Activated naive CD8-positive, alpha-beta T cell treated with anti-CD3 and anti-CD28 coated beads for 36 hours (primary cell): Measurements from ENCODE around the gene ST8SIA1. TPM values are rescaled to one million over a fixed set of nuclear protein-coding genes. Genes with fewer than 3 reads are reported as not detected.
"Not testable (repeated sequence)": the region's sequence is repeated elsewhere in the genome, so short reads cannot be mapped to it uniquely, and the experiment has no call there.

Experiments used
- DNase-seq: peaks from one replicate; pipeline ENCODE4 v3.0.0; 2021
- H3K27ac Mint-ChIP-seq: one replicate; pipeline ENCODE4 v1.8.0; 2022; ENCODE audit warnings: mild to moderate bottlenecking, moderate library complexity, mixed read lengths
- H3K27me3 Mint-ChIP-seq: one replicate; pipeline ENCODE4 v1.8.0; 2022; ENCODE audit warnings: mild to moderate bottlenecking, mixed read lengths
- H3K36me3 Mint-ChIP-seq: one replicate; pipeline ENCODE4 v1.8.0; 2021; ENCODE audit warnings: mild to moderate bottlenecking, mixed read lengths
- H3K4me1 Mint-ChIP-seq: one replicate; pipeline ENCODE4 v1.8.0; 2021; ENCODE audit warnings: mixed read lengths
- H3K4me3 Mint-ChIP-seq: one replicate; pipeline ENCODE4 v1.8.0; 2022; ENCODE audit warnings: mild to moderate bottlenecking, moderate library complexity, mixed read lengths
- H3K9me3 Mint-ChIP-seq: one replicate; pipeline ENCODE4 v1.8.0; 2022; ENCODE audit warnings: mixed read lengths
- total RNA-seq, 2 experiments: library from RNA; stranded (reverse); gene quantifications; one replicate each; pipeline ENCODE4 v1.2.3, GENCODE V29; 2021

ST8SIA1 gene, protein sequence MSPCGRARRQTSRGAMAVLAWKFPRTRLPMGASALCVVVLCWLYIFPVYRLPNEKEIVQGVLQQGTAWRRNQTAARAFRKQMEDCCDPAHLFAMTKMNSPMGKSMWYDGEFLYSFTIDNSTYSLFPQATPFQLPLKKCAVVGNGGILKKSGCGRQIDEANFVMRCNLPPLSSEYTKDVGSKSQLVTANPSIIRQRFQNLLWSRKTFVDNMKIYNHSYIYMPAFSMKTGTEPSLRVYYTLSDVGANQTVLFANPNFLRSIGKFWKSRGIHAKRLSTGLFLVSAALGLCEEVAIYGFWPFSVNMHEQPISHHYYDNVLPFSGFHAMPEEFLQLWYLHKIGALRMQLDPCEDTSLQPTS
- total RNA-seq, result under 1 TPM; 0.28 to 0.49 TPM

DNA sequence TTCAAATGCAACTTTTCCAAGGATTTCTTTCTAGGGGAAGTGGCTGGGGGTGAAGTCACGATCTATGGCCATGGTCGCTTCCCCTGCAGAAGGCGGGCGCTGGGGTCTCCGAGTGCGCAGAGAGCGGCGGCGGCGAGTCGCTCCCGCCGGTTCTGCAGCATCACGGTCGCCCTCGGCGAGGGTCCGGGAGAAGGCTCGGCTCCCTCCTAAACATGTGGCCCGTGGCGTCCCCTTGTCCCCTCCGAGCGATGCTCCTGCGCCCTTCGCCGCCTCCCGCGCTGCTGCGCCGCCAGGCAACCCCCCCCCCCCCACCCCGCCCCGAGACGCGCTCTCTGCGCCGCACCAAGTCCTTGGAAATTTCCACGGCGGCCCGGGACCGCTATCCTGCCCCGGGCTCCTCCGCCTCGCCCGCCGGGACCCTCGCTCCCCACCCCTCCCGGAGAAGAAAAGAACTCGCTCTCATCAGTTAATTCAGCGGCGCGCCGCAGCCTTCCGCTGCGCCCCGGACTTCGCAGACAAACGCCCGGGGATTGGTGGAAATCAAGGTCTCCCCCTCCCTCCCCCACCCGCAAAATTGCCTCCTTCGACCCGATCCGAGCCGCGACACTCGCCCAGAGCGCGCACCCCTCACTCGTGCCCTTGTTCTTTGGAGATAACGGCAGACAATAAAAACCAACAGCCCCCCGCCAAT is at the start of gene ST8SIA1:
Gene ST8SIA1 (minus strand): TSS at position 298 of the 691 bp plus-strand sequence. CDS start 475 bp downstream, outside the sequence.
- Mint-ChIP-seq H3K36me3 (no peaks in the 10 kb centered on the region), H3K27me3 (peaks cover 53% of the 10 kb centered on the region), H3K9me3 (no peaks in the 10 kb centered on the region), H3K27ac (no peak within 1 kb of the TSS), H3K4me3 (peak within 1 kb of the TSS; percentile 86), H3K4me1 (peaks cover 18% of the 10 kb centered on the region)
- peak; percentile 37 for DNase-seq

DNA sequence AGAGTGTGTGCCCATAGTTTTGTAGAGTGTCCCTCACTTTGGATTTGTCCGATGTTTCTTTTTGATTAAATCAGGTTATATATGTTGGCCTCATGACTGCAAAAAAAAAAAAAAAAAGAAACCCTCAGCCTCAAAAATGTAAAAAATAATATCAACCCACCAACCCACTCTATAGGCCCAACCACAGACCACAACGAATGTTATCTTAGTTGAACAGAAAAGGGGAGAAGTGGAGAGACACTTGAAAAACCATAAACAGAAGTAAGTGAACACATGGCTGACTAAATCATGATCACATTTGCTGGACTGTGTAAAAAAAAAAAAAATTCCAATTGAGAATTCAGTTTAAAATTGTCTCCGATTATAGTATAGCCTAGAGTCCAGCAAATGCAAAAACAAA is 45.5 kb upstream of the ST8SIA1 start:
- DNase-seq, result no peak
- no peak overlapping the region for H3K27ac Mint-ChIP-seq
- peaks cover 7% of the 10 kb centered on the region for H3K9me3 Mint-ChIP-seq
- peaks cover 2% of the 10 kb centered on the region for H3K4me1 Mint-ChIP-seq
- H3K36me3 Mint-ChIP-seq, result peaks cover 8% of the 10 kb centered on the region
- H3K27me3 Mint-ChIP-seq, result peaks cover 7% of the 10 kb centered on the region
- no peak overlapping the region for H3K4me3 Mint-ChIP-seq

DNA sequence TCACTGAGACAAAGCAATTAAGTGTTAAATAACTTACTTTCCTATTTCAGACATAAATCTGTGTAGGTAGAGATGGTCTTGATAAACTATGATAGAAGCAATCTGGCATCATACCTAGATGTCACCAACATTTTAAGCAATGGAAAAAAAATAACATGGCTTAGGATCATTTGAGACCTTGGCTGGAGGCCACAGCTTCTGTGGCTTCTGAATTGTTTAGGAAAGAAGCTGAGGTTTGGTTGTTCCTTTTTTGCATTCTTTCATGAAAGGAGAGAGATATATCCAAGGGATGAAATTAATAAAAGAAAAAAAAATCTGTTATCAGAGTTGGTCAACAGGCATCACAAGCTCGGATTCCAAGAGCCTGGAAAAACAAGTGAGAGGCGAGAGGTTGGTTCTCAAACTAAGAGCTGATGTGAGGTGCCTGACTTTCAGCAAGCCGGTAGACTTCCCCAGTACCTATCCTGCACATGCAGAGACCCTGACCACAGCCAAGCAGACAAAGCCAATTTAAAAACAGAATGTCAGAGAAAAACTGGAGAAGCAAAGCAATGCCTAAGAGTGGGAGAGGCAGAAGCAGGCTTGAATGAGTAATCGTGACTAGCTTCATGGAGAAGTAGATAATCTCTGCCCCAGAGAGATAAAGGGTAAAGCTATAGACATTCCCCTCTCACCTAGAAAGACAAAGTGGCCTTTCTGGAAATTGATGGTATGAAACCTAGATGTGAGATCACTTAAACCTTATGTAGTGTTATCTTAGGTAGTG is 43.4 kb upstream of the ST8SIA1 start:
- Mint-ChIP-seq H3K27me3 (peaks cover 7% of the 10 kb centered on the region), H3K4me1 (peaks cover 11% of the 10 kb centered on the region), H3K9me3 (peaks cover 4% of the 10 kb centered on the region), H3K4me3 (no peak overlapping the region), H3K27ac (no peak overlapping the region), H3K36me3 (peaks cover 8% of the 10 kb centered on the region)
- no peak for DNase-seq

DNA sequence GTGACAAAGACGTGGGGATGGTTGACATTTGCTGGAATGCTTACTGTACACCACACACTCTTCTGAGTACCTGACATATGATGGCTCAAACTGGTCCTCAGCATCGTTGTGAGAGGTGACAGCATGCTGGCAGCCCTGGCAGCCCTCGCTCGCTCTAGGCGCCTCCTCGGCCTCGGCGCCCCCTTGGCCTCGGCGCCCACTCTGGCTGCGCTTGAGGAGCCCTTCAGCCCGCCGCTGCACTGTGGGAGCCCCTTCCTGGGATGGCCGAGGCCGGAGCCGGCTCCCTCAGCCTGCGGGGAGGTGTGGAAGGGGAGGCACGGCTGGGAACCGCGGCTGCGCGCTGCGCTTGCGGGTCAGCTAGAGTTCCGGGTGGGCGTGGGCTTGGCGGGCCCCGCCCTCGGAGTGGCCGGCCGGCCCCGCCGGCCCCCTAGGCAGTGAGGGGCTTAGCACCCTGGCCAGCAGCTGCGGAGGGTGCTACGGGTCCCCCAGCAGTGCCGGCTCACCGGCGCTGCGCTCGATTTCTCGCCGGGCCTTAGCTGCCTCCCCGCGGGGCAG is 42.2 kb upstream of the ST8SIA1 start:
- not testable (repeated sequence) for H3K36me3 Mint-ChIP-seq, H3K27ac Mint-ChIP-seq, H3K27me3 Mint-ChIP-seq, DNase-seq, H3K4me3 Mint-ChIP-seq, H3K9me3 Mint-ChIP-seq
- H3K4me1 Mint-ChIP-seq, result peaks cover 11% of the 10 kb centered on the region

DNA sequence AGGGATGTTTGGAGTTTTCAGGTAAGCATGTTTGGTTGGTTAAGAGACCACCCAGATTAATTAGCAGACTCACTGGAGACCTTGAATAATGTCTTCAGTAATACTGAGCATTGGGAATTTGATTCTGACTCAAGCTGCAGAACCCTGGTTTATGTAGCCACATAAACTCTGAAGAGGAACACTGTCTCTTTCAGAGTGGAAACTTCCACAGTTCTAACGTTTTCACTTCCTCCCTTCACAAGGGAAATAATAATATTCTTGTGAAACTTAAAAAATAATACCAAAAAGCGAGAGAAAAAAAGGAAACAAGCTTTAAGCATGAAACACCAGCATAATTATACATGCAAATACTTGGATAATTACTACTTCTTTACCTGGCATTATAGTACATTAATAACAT is 40.0 kb upstream of the ST8SIA1 start:
- H3K27ac Mint-ChIP-seq, result no peak overlapping the region
- H3K27me3 Mint-ChIP-seq, result no peaks in the 10 kb centered on the region
- H3K36me3 Mint-ChIP-seq, result no peaks in the 10 kb centered on the region
- H3K4me3 Mint-ChIP-seq, result no peak overlapping the region
- no peak for DNase-seq
- H3K4me1 Mint-ChIP-seq, result peaks cover 9% of the 10 kb centered on the region
- H3K9me3 Mint-ChIP-seq, result no peaks in the 10 kb centered on the region

DNA sequence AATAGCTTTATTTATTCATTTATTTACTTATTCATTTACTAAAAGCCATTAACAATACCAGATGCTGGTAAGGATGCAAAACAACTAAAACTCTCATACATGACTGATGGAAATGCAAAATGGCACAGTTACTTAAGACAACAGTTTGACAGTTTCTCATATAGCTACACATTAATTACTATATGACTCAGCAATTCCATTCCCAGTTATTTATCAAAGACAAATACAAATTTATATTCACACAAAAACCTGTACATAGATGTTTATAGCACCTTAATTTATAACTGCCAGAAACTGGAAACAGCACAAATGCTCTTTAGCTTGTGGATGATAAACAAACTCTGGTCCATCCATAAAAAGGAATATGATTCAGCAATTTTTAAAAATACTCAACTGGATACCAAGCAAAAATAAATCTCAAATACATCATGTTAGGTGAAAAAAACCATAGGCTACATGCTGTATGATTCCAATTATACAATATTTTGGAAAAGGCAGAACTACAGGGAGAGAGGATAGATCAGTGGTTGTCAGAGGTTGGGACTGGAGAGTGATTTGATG is 37.9 kb upstream of the ST8SIA1 start:
- peaks cover 12% of the 10 kb centered on the region for H3K9me3 Mint-ChIP-seq
- no peak overlapping the region for H3K4me3 Mint-ChIP-seq
- DNase-seq, result no peak
- H3K27me3 Mint-ChIP-seq, result no peaks in the 10 kb centered on the region
- no peak overlapping the region for H3K27ac Mint-ChIP-seq
- peaks cover 6% of the 10 kb centered on the region for H3K36me3 Mint-ChIP-seq
- H3K4me1 Mint-ChIP-seq, result peaks cover 9% of the 10 kb centered on the region

DNA sequence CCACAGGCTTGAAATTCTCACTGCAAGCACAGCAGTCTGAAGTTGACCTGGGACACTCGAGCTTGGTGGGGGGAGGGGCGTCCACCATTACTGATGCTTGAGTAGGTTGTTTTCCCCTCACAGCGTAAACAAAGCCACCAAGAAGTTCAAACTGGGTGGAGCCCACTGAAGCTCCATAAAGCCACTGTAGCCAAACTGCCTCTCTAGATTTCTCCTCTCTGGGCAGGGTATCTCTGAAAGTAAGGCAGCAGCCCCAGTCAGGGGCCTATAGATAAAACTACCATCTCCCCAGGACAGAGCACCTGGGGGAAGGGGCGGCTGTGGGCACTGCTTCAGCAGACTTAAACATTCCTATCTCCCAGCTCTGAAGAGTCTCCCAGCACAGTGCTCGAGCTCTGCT is 31.7 kb upstream of the ST8SIA1 start:
- no peak for DNase-seq
- Mint-ChIP-seq H3K27me3 (no peaks in the 10 kb centered on the region), H3K36me3 (peaks cover 9% of the 10 kb centered on the region)

DNA sequence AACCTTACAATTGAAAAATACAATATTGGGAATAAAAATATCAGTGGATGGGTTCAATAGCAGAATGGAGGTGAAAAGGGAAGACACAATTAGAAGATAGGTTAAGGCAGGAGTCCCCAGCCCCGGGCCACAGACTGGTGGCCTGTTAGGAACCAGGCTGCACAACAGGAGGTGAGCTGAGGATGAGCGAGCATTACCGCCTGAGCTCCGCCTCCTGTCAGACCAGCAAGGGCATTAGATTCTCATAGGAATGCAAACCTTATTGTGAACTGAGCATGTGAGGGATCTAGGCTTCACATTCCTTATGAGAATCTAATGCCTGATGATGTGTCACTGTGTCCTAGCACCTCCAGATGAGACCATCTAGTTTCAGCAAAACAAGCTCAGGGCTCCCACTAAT is 27.3 kb upstream of the ST8SIA1 start:
- Mint-ChIP-seq H3K9me3 (peaks cover 2% of the 10 kb centered on the region), H3K27ac (no peak overlapping the region)

More for the DNA sequence above, 31.7 kb upstream of the ST8SIA1 start:
- Mint-ChIP-seq H3K27ac (no peak overlapping the region), H3K4me1 (no peaks in the 10 kb centered on the region), H3K4me3 (no peak overlapping the region), H3K9me3 (peaks cover 20% of the 10 kb centered on the region)

DNA sequence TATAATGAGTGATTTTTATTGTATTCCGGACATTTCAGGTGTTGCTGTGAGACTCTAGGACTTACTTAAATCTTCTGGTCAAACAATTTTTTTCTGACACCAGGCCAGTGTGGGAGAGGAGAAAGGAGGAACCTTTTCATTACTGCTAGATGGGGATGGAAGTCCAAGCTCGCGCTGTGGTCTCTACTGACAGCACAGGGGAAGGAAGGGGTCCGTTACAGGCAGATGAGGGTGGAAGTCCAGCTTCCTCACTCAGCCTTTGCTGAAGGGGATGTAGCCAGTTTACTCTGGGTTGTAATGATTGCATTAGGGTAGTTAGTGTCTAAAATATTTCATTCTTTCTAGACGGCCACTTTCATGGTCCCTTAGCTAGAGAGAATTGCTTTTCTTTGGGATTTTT is 26.3 kb upstream of the ST8SIA1 start:
- H3K4me1 Mint-ChIP-seq, result no peaks in the 10 kb centered on the region
- H3K36me3 Mint-ChIP-seq, result no peaks in the 10 kb centered on the region
- H3K9me3 Mint-ChIP-seq, result no peaks in the 10 kb centered on the region
- H3K27me3 Mint-ChIP-seq, result peaks cover 7% of the 10 kb centered on the region
- H3K27ac Mint-ChIP-seq, result no peak overlapping the region
- no peak overlapping the region for H3K4me3 Mint-ChIP-seq
- no peak for DNase-seq

More for the DNA sequence above, 27.3 kb upstream of the ST8SIA1 start:
- Mint-ChIP-seq H3K36me3 (no peaks in the 10 kb centered on the region), H3K27me3 (peaks cover 7% of the 10 kb centered on the region), H3K4me1 (no peaks in the 10 kb centered on the region), H3K4me3 (no peak overlapping the region)
- no peak for DNase-seq

DNA sequence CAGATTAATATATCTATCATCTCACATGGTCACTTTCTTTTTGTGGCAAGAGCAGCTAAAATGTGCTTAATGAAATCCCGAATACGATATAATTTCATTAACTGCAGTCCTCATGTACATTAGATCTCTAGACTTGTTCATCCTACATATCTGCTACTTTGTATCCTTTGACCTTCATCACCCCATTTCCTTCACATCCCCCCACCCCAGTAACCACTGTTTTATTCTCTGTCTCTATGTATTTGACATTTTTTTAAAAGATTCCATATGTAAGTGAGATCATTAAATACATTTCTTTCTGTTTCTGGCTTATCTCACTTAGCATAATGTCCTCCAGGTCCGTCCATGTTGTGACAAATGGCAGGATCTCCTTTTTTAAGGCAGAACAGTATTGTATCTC is 23.0 kb upstream of the ST8SIA1 start:
- Mint-ChIP-seq H3K36me3 (no peaks in the 10 kb centered on the region), H3K27ac (no peak overlapping the region), H3K27me3 (peaks cover 7% of the 10 kb centered on the region), H3K4me3 (no peak overlapping the region), H3K9me3 (no peaks in the 10 kb centered on the region), H3K4me1 (no peaks in the 10 kb centered on the region)
- no peak for DNase-seq

DNA sequence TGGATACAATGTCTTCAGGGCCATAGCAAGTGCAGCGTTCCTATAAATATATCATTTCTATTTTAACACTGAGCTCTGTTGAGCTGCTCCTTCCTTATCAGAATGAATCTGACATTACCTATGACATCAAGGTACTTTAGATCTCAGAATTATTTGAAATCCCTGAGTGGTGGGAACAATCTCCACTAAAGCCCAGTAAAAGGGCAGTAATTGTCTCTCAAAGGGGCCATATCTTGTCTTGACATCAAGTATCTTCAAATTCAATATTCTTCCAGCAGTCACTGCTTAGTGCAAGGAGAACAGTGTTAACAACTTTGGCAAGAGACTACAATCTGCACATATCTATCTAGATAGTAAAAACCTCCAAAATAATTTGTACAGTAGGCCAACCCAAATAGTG is 21.7 kb upstream of the ST8SIA1 start:
- no peak overlapping the region for H3K27ac Mint-ChIP-seq
- H3K4me1 Mint-ChIP-seq, result no peaks in the 10 kb centered on the region
- no peak overlapping the region for H3K4me3 Mint-ChIP-seq
- DNase-seq, result no peak
- H3K9me3 Mint-ChIP-seq, result no peaks in the 10 kb centered on the region
- H3K27me3 Mint-ChIP-seq, result peaks cover 7% of the 10 kb centered on the region
- no peaks in the 10 kb centered on the region for H3K36me3 Mint-ChIP-seq

DNA sequence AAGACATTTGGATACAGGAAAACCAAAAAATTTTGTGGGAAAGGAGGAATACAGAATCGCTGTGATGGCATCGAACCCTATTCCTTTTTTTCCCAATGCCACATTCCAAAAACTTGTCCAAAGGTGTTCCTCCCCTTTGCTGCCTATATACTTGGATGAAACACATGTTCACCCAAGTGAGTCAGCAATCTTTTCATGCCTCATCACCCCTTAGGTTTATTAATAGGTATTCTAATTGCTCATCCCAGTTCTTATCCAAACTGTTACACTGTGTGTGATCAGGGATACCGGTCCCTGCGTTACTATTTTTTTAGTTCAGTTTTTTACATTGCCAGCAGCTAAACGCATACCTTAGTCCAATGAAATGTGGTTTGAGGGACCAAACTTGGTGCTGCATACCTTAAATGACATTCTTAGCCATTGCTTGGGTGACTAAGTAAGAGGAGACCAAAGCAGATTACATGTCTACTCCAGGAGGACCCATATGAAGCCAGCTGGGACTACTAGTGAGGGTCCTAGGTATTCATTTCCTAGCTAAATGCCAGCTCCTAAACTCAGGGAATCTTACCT is 20.6 kb upstream of the ST8SIA1 start:
- Mint-ChIP-seq H3K4me3 (no peak overlapping the region), H3K27me3 (peaks cover 7% of the 10 kb centered on the region), H3K9me3 (no peaks in the 10 kb centered on the region), H3K27ac (no peak overlapping the region), H3K4me1 (no peaks in the 10 kb centered on the region), H3K36me3 (no peaks in the 10 kb centered on the region)
- DNase-seq, result no peak

DNA sequence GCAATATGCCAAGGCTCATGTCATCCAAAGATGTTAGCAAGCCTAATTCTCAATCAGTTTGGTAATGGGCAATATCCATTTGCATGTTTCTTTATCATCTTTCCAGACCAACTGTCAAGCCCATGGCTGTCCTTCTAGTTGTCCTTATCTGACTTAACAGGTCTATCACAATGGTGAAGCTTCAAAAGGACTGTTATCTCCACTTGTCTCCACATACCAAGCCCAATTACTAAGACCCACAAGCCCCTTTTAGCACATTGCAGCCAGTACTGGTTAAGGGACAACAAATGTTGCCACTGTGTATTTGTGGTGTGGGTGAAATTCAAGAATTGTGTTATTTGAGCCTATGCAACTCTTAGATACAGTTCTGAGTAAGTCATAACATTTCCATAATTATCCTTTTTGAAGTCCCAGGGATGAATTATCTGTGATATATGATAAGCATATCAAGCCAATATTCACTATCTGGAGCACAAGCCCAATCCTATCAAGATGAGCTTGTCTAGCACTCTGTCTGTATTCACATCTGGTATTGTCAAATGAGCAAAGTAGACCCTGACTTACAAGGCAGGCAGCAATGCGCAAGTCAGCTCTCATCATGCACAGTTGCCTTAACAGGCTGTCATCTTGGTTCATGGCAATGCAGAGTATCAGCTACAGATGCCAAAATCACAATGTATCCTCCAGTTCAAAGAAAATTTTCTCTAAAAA is 19.3 kb upstream of the ST8SIA1 start:
- Mint-ChIP-seq H3K9me3 (peaks cover under 1% of the 10 kb centered on the region), H3K27ac (no peak overlapping the region), H3K27me3 (no peaks in the 10 kb centered on the region), H3K4me3 (no peak overlapping the region), H3K4me1 (no peaks in the 10 kb centered on the region), H3K36me3 (no peaks in the 10 kb centered on the region)
- no peak for DNase-seq

DNA sequence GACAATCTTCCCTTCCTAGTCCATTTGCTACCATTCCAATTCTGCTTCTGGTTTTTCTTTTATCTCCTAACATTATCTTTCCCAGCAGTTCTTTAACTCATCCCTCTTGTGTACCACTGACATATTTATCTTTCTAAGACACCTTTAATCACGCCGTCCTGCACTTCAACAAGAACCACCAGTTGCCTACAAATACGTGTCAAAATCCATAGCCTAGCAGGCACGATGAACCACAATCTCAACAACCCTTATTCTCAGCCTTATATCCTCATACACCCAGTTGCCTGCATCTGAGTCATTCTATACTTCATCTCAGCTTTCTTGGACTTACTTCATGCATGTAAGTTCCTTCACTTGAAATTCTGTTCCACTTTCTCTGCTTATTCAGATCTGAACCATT is 16.4 kb upstream of the ST8SIA1 start:
- DNase-seq, result no peak
- no peak overlapping the region for H3K4me3 Mint-ChIP-seq
- no peak overlapping the region for H3K27ac Mint-ChIP-seq
- H3K9me3 Mint-ChIP-seq, result peaks cover 4% of the 10 kb centered on the region
- no peaks in the 10 kb centered on the region for H3K36me3 Mint-ChIP-seq
- no peaks in the 10 kb centered on the region for H3K4me1 Mint-ChIP-seq
- no peaks in the 10 kb centered on the region for H3K27me3 Mint-ChIP-seq
